Measurements from ENCODE around the gene PAH. TPM values are rescaled to one million over a fixed set of nuclear protein-coding genes. Genes with fewer than 3 reads are reported as not detected.

Gene PAH
- total and polyA plus RNA-seq, 2 of the 13 experiments (the other 11 are each of a cell fraction or from before 2014, with no cell fraction given) = 192 to 451 TPM

DNA sequence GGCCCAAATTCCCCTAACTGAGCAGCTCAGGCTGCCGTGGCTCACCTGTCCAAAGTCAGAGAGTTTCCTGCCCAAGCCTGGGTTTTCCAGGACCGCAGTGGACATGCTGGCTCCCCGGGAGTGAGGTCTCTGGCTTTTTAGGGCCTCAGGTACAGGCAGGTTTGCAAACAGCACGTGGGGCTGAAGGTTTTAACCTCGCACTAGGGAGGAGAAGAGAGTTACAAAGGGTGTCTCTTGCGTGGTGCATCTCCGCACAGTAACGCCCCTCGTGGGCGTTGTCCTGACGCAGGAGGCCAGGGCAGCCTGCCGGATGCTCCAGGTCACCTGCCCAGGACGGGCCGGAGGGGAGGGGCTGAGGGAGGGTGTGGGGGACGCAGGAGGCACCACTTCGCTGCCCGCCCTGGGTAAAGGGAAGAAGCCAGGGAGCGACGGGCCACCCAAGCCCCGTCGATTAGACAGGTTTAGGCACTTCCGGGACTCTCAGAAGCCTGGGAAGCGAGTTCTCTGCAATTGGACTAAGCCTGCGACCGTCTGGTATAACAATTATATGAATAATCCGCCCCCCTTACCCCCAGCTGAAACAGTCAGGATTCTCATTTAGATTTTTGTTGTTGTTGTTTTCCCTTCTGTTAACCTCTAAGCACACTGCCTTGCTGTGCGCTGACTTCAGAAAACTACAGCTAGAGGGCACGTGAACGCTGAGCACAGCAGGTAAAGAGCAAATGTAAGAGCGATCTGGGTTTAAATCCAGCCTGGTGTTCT lies at the start of gene PAH (continued):
- TF ChIP-seq, protein P1, sequence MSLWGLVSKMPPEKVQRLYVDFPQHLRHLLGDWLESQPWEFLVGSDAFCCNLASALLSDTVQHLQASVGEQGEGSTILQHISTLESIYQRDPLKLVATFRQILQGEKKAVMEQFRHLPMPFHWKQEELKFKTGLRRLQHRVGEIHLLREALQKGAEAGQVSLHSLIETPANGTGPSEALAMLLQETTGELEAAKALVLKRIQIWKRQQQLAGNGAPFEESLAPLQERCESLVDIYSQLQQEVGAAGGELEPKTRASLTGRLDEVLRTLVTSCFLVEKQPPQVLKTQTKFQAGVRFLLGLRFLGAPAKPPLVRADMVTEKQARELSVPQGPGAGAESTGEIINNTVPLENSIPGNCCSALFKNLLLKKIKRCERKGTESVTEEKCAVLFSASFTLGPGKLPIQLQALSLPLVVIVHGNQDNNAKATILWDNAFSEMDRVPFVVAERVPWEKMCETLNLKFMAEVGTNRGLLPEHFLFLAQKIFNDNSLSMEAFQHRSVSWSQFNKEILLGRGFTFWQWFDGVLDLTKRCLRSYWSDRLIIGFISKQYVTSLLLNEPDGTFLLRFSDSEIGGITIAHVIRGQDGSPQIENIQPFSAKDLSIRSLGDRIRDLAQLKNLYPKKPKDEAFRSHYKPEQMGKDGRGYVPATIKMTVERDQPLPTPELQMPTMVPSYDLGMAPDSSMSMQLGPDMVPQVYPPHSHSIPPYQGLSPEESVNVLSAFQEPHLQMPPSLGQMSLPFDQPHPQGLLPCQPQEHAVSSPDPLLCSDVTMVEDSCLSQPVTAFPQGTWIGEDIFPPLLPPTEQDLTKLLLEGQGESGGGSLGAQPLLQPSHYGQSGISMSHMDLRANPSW (CRISPR knock-in tag; IDR thresholded peaks at IDR 0.05; ENCODE audit: borderline replicate concordance) = 0 out of 2 replicates have a peak, but pooled peaks have one; percentile 67
- TF ChIP-seq, protein P2, sequence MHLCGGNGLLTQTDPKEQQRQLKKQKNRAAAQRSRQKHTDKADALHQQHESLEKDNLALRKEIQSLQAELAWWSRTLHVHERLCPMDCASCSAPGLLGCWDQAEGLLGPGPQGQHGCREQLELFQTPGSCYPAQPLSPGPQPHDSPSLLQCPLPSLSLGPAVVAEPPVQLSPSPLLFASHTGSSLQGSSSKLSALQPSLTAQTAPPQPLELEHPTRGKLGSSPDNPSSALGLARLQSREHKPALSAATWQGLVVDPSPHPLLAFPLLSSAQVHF (CRISPR knock-in tag; IDR thresholded peaks at IDR 0.05) = peak; percentile 25; the same call in 1 of the 2 replicates
- TF ChIP-seq, protein P3, sequence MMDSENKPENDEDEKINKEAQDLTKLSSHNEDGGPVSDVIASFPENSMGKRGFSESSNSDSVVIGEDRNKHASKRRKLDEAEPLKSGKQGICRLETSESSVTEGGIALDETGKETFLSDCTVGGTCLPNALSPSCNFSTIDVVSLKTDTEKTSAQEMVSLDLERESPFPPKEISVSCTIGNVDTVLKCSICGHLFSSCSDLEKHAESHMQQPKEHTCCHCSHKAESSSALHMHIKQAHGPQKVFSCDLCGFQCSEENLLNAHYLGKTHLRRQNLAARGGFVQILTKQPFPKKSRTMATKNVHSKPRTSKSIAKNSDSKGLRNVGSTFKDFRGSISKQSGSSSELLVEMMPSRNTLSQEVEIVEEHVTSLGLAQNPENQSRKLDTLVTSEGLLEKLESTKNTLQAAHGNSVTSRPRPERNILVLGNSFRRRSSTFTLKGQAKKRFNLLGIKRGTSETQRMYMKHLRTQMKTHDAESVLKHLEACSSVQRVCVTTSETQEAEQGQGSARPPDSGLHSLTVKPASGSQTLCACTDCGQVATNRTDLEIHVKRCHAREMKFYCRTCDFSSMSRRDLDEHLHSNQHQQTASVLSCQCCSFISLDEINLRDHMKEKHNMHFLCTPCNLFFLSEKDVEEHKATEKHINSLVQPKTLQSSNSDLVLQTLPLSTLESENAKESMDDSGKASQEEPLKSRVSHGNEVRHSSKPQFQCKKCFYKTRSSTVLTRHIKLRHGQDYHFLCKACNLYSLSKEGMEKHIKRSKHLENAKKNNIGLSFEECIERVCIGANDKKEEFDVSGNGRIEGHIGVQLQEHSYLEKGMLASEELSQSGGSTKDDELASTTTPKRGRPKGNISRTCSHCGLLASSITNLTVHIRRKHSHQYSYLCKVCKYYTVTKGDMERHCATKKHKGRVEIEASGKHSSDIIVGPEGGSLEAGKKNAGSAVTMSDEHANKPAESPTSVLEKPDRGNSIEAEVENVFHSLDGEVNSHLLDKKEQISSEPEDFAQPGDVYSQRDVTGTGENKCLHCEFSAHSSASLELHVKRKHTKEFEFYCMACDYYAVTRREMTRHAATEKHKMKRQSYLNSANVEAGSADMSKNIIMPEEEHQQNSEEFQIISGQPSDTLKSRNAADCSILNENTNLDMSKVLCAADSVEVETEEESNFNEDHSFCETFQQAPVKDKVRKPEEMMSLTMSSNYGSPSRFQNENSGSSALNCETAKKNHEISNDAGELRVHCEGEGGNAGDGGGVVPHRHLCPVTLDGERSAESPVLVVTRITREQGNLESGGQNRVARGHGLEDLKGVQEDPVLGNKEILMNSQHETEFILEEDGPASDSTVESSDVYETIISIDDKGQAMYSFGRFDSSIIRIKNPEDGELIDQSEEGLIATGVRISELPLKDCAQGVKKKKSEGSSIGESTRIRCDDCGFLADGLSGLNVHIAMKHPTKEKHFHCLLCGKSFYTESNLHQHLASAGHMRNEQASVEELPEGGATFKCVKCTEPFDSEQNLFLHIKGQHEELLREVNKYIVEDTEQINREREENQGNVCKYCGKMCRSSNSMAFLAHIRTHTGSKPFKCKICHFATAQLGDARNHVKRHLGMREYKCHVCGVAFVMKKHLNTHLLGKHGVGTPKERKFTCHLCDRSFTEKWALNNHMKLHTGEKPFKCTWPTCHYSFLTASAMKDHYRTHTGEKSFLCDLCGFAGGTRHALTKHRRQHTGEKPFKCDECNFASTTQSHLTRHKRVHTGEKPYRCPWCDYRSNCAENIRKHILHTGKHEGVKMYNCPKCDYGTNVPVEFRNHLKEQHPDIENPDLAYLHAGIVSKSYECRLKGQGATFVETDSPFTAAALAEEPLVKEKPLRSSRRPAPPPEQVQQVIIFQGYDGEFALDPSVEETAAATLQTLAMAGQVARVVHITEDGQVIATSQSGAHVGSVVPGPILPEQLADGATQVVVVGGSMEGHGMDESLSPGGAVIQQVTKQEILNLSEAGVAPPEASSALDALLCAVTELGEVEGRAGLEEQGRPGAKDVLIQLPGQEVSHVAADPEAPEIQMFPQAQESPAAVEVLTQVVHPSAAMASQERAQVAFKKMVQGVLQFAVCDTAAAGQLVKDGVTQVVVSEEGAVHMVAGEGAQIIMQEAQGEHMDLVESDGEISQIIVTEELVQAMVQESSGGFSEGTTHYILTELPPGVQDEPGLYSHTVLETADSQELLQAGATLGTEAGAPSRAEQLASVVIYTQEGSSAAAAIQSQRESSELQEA (CRISPR knock-in tag; IDR thresholded peaks at IDR 0.05; ENCODE audit: not compliant biosample characterization) = peak; percentile 64
- TF ChIP-seq ZEB1 (IDR thresholded peaks at IDR 0.05; ENCODE audit: insufficient replicate concordance, low read depth) (peak; percentile 97), ZNF605 (CRISPR knock-in tag; IDR thresholded peaks at IDR 0.05) (peak; percentile 54), ZNF44 (CRISPR knock-in tag; IDR thresholded peaks at IDR 0.05) (0 out of 2 replicates have a peak, but pooled peaks have one; percentile 57), ZNF501 (CRISPR knock-in tag; IDR thresholded peaks at IDR 0.05) (peak; percentile 82; the same call in 1 of the 2 replicates), FIP1L1 (IDR thresholded peaks at IDR 0.05; ENCODE audit: borderline replicate concordance, insufficient read depth, low read depth, low read length) (0 out of 2 replicates have a peak, but pooled peaks have one; percentile 37), ZNF546 (CRISPR knock-in tag; conservative IDR thresholded peaks at IDR 0.05) (0 out of 2 replicates have a peak, but pooled peaks have one; percentile 66)
- TF ChIP-seq, protein P4, sequence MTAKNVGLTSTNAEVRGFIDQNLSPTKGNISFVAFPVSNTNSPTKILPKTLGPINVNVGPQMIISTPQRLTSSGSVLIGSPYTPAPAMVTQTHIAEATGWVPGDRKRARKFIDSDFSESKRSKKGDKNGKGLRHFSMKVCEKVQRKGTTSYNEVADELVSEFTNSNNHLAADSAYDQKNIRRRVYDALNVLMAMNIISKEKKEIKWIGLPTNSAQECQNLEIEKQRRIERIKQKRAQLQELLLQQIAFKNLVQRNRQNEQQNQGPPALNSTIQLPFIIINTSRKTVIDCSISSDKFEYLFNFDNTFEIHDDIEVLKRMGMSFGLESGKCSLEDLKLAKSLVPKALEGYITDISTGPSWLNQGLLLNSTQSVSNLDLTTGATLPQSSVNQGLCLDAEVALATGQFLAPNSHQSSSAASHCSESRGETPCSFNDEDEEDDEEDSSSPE (CRISPR knock-in tag; IDR thresholded peaks at IDR 0.05) = peak; percentile 53; the same call in 1 of the 2 replicates
- TF ChIP-seq, protein P5, sequence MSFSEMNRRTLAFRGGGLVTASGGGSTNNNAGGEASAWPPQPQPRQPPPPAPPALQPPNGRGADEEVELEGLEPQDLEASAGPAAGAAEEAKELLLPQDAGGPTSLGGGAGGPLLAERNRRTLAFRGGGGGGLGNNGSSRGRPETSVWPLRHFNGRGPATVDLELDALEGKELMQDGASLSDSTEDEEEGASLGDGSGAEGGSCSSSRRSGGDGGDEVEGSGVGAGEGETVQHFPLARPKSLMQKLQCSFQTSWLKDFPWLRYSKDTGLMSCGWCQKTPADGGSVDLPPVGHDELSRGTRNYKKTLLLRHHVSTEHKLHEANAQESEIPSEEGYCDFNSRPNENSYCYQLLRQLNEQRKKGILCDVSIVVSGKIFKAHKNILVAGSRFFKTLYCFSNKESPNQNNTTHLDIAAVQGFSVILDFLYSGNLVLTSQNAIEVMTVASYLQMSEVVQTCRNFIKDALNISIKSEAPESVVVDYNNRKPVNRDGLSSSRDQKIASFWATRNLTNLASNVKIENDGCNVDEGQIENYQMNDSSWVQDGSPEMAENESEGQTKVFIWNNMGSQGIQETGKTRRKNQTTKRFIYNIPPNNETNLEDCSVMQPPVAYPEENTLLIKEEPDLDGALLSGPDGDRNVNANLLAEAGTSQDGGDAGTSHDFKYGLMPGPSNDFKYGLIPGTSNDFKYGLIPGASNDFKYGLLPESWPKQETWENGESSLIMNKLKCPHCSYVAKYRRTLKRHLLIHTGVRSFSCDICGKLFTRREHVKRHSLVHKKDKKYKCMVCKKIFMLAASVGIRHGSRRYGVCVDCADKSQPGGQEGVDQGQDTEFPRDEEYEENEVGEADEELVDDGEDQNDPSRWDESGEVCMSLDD (CRISPR knock-in tag; IDR thresholded peaks at IDR 0.05; ENCODE audit: borderline replicate concordance) = no peak

Data from HepG2 (cell line).